GM12878 (cell line): ENCODE measurements around the gene CDC6. TPM values are rescaled to one million over a fixed set of nuclear protein-coding genes. Genes with fewer than 3 reads are reported as not detected.
A peak's percentile ranks its signal among the peaks of the same experiment; 100 is the strongest.

Experiments used
- ATAC-seq: fragments of 200-7000 bp; cut with Tn5 transposase; 3 replicates; pipeline ENCODE4 v1.9.1; 2020; ENCODE audit warnings: mild to moderate bottlenecking, moderate library complexity
- Bru-seq: library from RNA; stranded (reverse); fragments of 400-500 nt; gene quantifications from one replicate; lab custom pipeline; 2021; lab: Mats Ljungman, UMichigan
- BruChase-seq, 2 experiments: library from RNA; stranded (reverse); fragments of 400-500 nt; gene quantifications; one replicate each; lab custom pipeline; 2021; lab: Mats Ljungman, UMichigan
- BruUV-seq: library from RNA; stranded (reverse); fragments of 400-500 nt; replicated peaks from 2 replicates; lab custom pipeline; 2021; lab: Mats Ljungman, UMichigan
- CTCF ChIA-PET: fragments of 300-600 bp; sonication (Branson Sonifier 250); formaldehyde crosslinking; extraction: SDS; loops from one replicate; lab custom pipeline; 2021; ENCODE audit warnings: inconsistent platforms; lab: Yijun Ruan, JAX
- POLR2A ChIA-PET: fragments of 350-600 bp; formaldehyde crosslinking; extraction: SDS; loops from one replicate; lab custom pipeline; 2021; ENCODE audit warnings: inconsistent platforms; lab: Charles Lee
- RAD21 ChIA-PET: fragments of 300-600 bp; sonication (Branson Sonifier 250); formaldehyde crosslinking; loops from one replicate; lab custom pipeline; 2023; ENCODE audit warnings: antibody characterized with exemption; ENCODE audit not compliant: unreplicated experiment; lab: Charles Lee
- SMC1A ChIA-PET: fragments of 300-600 bp; sonication (Branson Sonifier 250); formaldehyde crosslinking; loops from one replicate; lab custom pipeline; 2023; ENCODE audit not compliant: unreplicated experiment, uncharacterized antibody; lab: Charles Lee
- DNase-seq: peaks from one replicate; pipeline ENCODE4 v3.0.0-alpha.2; 2011; ENCODE audit warnings: low read depth, low spot score
- FAIRE-seq: peaks from 3 replicates; lab custom pipeline; 2011; peaks lifted over from hg19 to GRCh38; lab: Jason Lieb, UNC
- H2AFZ ChIP-seq: 2 replicates; pipeline ENCODE4 v1.6.0; 2011; ENCODE audit warnings: low read depth, low read length, control low read depth; ENCODE audit not compliant: control insufficient read depth
- H3K27ac ChIP-seq: 2 replicates; pipeline ENCODE4 v1.5.1; 2011; ENCODE audit warnings: control low read depth; ENCODE audit not compliant: control insufficient read depth, insufficient read depth
- H3K27me3 ChIP-seq, 2 experiments: replicated peaks in 1 of 2; 2 replicates each; pipeline versions ENCODE4 v1.6.0 to v1.6.1; 2011; ENCODE audit warnings: low read length in 1 of 2; ENCODE audit not compliant: control insufficient read depth in 2 of 2, insufficient read depth in 2 of 2
- H3K36me3 ChIP-seq, 2 experiments: 2 replicates each; pipeline ENCODE4 v1.5.1; 2011; ENCODE audit warnings: low read length in 1 of 2; ENCODE audit not compliant: control insufficient read depth in 2 of 2, insufficient read depth in 2 of 2
- H3K4me1 ChIP-seq: 2 replicates; pipeline ENCODE4 v1.6.1; 2011; ENCODE audit warnings: mild to moderate bottlenecking, low read length, moderate library complexity, mixed read lengths; ENCODE audit not compliant: control insufficient read depth, insufficient read depth
- H3K4me2 ChIP-seq: 2 replicates; pipeline ENCODE4 v1.6.0; 2011; ENCODE audit warnings: control low read depth; ENCODE audit not compliant: control insufficient read depth, insufficient read depth
- H3K4me3 ChIP-seq: fragments of 200-600 bp; sonication (generic); 2 replicates; pipeline ENCODE4 v1.5.1; 2016
- H3K79me2 ChIP-seq: 2 replicates; pipeline ENCODE4 v1.6.0; 2011; ENCODE audit warnings: low read length; ENCODE audit not compliant: control insufficient read depth, insufficient read depth
- H3K9ac ChIP-seq: 2 replicates; pipeline ENCODE4 v1.8.0; 2011; ENCODE audit warnings: low read length, control low read depth, mixed read lengths; ENCODE audit not compliant: control insufficient read depth, insufficient read depth
- H3K9me3 ChIP-seq: replicated peaks from 3 replicates; pipeline ENCODE4 v1.5.1; 2011; ENCODE audit warnings: mild to moderate bottlenecking, low read length; ENCODE audit not compliant: control insufficient read depth, insufficient read depth
- H4K20me1 ChIP-seq: 2 replicates; pipeline ENCODE4 v1.6.0; 2011; ENCODE audit not compliant: control insufficient read depth, insufficient read depth
- CUX1 ChIP-seq: IDR thresholded peaks from 2 replicates; pipeline ENCODE4 v1.6.1; 2012; ENCODE audit warnings: improper control_type of control experiment, low read depth, low read length; ENCODE audit not compliant: insufficient replicate concordance
- E2F8 ChIP-seq: fragments of 450-650 bp; IDR thresholded peaks from 2 replicates; pipeline ENCODE4 v1.6.1; 2018; ENCODE audit warnings: mild to moderate bottlenecking, low read depth, moderate library complexity; ENCODE audit not compliant: partially characterized antibody
- NR2F1 ChIP-seq: fragments of 450-650 bp; conservative IDR thresholded peaks from 2 replicates; pipeline ENCODE4 v1.6.1; 2017; ENCODE audit warnings: mild to moderate bottlenecking
- SPI1 ChIP-seq: IDR thresholded peaks from 2 replicates; pipeline ENCODE4 v1.6.1; 2011; ENCODE audit warnings: low read depth, mild to moderate bottlenecking, low read length, moderate library complexity, borderline replicate concordance; ENCODE audit not compliant: insufficient read depth
- ZBTB33 ChIP-seq: fragments of 450-650 bp; IDR thresholded peaks from 2 replicates; pipeline ENCODE4 v1.6.1; 2017; ENCODE audit warnings: mild to moderate bottlenecking
- WGBS: methylation state at CpG from one replicate; pipeline ENCODE4 v1.1.6; 2016; ENCODE audit warnings: low lambda C conversion rate; ENCODE audit not compliant: insufficient replicate concordance, insufficient coverage; ENCODE audit errors: missing lambda C conversion rate; 5-methylcytosine and 5-hydroxymethylcytosine counted together
- in situ Hi-C: fragments of 300-500 bp; cut with MboI; formaldehyde crosslinking; loops from 9 replicates; pipeline ENCODE4 v1.14.3; 2018; ENCODE audit warnings: mixed read lengths
- intact Hi-C: fragments of 100-400 bp; cut with micrococcal nuclease; formaldehyde crosslinking; loops from one replicate; pipeline ENCODE4 v1.14.2; 2022; ENCODE audit not compliant: unreplicated experiment
- long read RNA-seq, 2 experiments: library from polyadenylated mRNA; unstranded; transcript quantifications; one replicate each; pipeline ENCODE4 v2.0.0, GENCODE V29; 2019 to 2020
- polyA minus RNA-seq, 3 experiments: library from RNA; depleted of rRNA, polyadenylated mRNA; stranded (reverse); fragments of >200 nt; gene quantifications; 2 replicates each; pipeline ENCODE4 v1.2.3, GENCODE V29; 2011
- polyA plus RNA-seq, 11 experiments: library from polyadenylated mRNA; depleted of rRNA in 4 of 11; unstranded in 6 of 11; stranded (reverse) in 5 of 11; fragments of >200 nt; fragmentation: Nextera tagmentation in 4 of 11; fragmentation: Illumina TruSeq in 1 of 11; extraction: Ambion mirVana in 4 of 11; extraction: Trizol in 1 of 11; gene quantifications; 1 replicate in 1 of 11; 2 replicates in 10 of 11; pipeline versions ENCODE4 v1.2.1 to v1.2.3, GENCODE V29; 2011 to 2016; ENCODE audit warnings: inconsistent platforms in 2 of 11, missing spikeins in 2 of 11, low read depth in 1 of 11
- total RNA-seq, 4 experiments: library from RNA; depleted of rRNA in 3 of 4; stranded (reverse); fragments of >200 nt in 3 of 4; fragmentation: Illumina TruSeq in 1 of 4; extraction: Trizol in 1 of 4; gene quantifications; 2 replicates each; pipeline versions ENCODE4 v1.2.1 to v1.2.3, GENCODE V29; 2013 to 2021

Gene CDC6
- total RNA-seq (2013; cell fraction: nucleolus; rRNA removed): 25.9 and 32.3 TPM in 2 replicates
- total RNA-seq (2014; rRNA removed) (39.0 and 43.8 TPM in 2 replicates), total RNA-seq (2014; rRNA removed; fragmentation: Illumina TruSeq; extraction: Trizol) (46.8 and 53.0 TPM in 2 replicates), total RNA-seq (2021) (47.7 and 52.0 TPM in 2 replicates), polyA plus RNA-seq (2011; rRNA removed) (43.1 and 48.5 TPM in 2 replicates), polyA plus RNA-seq (2014; fragmentation: Illumina TruSeq; extraction: Trizol) (54.4 and 59.6 TPM in 2 replicates), polyA plus RNA-seq (2014; fragmentation: Nextera tagmentation; extraction: Ambion mirVana) (10 to 100 TPM; 13.3 to 18.6 TPM), polyA plus RNA-seq (2014; rRNA removed) (25.9 and 26.3 TPM in 2 replicates), polyA plus RNA-seq (2016; fragmentation: Nextera tagmentation; extraction: Ambion mirVana) (10 to 100 TPM; 59.3 to 60.9 TPM), polyA minus RNA-seq (2011; rRNA and poly(A)+ RNA removed) (15.8 and 24.1 TPM in 2 replicates), Bru-seq, nascent RNA (percentile 75 among the genes with signal in this experiment), BruChase-seq, experiment 1, labeled RNA remaining after a 6-hour chase (percentile 65 among the genes with signal in this experiment), BruChase-seq, experiment 2, labeled RNA remaining after a 2-hour chase (percentile 77 among the genes with signal in this experiment)
- 20.0 TPM for polyA plus RNA-seq (2011; ENCODE audit: low read depth)
- 18.9 and 20.1 TPM in 2 replicates for polyA plus RNA-seq (2011; cell fraction: cytosol; rRNA removed)
- 18.7 and 26.9 TPM in 2 replicates for polyA plus RNA-seq (2011; cell fraction: nucleus; rRNA removed)
- 18.9 and 19.5 TPM in 2 replicates for polyA plus RNA-seq (2012)
- 9.6 and 10.5 TPM in 2 replicates for polyA minus RNA-seq (2011; cell fraction: cytosol; rRNA and poly(A)+ RNA removed)
- 12.3 and 28.6 TPM in 2 replicates for polyA minus RNA-seq (2011; cell fraction: nucleus; rRNA and poly(A)+ RNA removed)
- long read RNA-seq, experiment 1, full-length matches to known transcripts: 63 of 79 reads
- long read RNA-seq, experiment 1, partial matches to known transcripts: 6 of 79 reads
- long read RNA-seq, experiment 1, other reads (novel, unspliced or antisense): 10 of 79 reads
- long read RNA-seq, experiment 2, full-length matches to known transcripts: 280 of 346 reads
- long read RNA-seq, experiment 2, partial matches to known transcripts: 33 of 346 reads
- long read RNA-seq, experiment 2, other reads (novel, unspliced or antisense): 33 of 346 reads

- peak within 1 kb of the TSS; percentile 84 for H2AFZ ChIP-seq
- H3K27ac ChIP-seq: peak within 1 kb of the TSS; percentile 79
- H3K9me3 ChIP-seq: no peaks in the 10 kb centered on the region
- in situ Hi-C loops (loop anchor here (5.0 to 25.0 kb wide), 2 partner anchors 175 to 275 kb away; partner anchors contain the start of gene CSF3), intact Hi-C loops (no loop called here)
- TSS peak; percentile 75 for BruUV-seq
- peak within 1 kb of the TSS; percentile 63 for H3K4me2 ChIP-seq
- peaks cover 9% of the 10 kb centered on the region for H3K4me1 ChIP-seq
- under 1% methylated on average over 47 of the region's 47 CpGs for WGBS
- H4K20me1 ChIP-seq: no peaks in the 10 kb centered on the region
- ATAC-seq (peak; percentile 96), DNase-seq (peak; percentile 95), FAIRE-seq (peak; percentile 96)
- CTCF ChIA-PET: interaction anchor here (0.6 to 13.0 kb wide), 13 partner anchors 11 to 359 kb away, joined by 3 to 186 read pairs (median 4); partner anchors contain the start of gene WIPF2
- SMC1A ChIA-PET: interaction anchor here (1.1 to 7.8 kb wide), 6 partner anchors 13 to 175 kb away, joined by 3 to 74 read pairs (median 8); no protein-coding TSS in a partner anchor
- POLR2A ChIA-PET: interaction anchor here (0.5 to 1.2 kb wide), 8 partner anchors 20 to 175 kb away, joined by 3 to 9 read pairs (median 3); partner anchors contain the start of gene WIPF2
- peaks cover 0 to 4% of the 10 kb centered on the region in 2 experiments; a peak in 1 of 4 replicates for H3K36me3 ChIP-seq
- RAD21 ChIA-PET: interaction anchor here (0.7 to 2.8 kb wide), 8 partner anchors 19 to 274 kb away, joined by 3 to 24 read pairs (median 3); partner anchors contain the start of gene WIPF2
- peak within 1 kb of the TSS; percentile 83 for H3K9ac ChIP-seq
- no peaks in the 10 kb centered on the region for H3K27me3 ChIP-seq
- peaks cover 35% of the 10 kb centered on the region for H3K79me2 ChIP-seq
- peak within 1 kb of the TSS; percentile 80 for H3K4me3 ChIP-seq
- TF ChIP-seq E2F8 (peak; percentile 99), NR2F1 (no peak), ZBTB33 (no peak), SPI1 (no peak), CUX1 (no peak)
These were observed at the start of gene CDC6 for GRCh38 chr17:40287494-40288369. Gene CDC6, plus strand, starts transcription at chr17:40287879. Its CDS starts 1,542 bp downstream, at chr17:40289421.
